Measurements from ENCODE around the gene INSC. TPM values are rescaled to one million over a fixed set of nuclear protein-coding genes. Genes with fewer than 3 reads are reported as not detected.

Gene INSC
- total RNA-seq, 1 experiment from 2014 or later, result not detected

- Histone ChIP-seq H3K4me2 (no peak overlapping the region), H3K79me2 (ENCODE audit: low read depth) (no peaks in the 10 kb centered on the region), H3K9me2 (ENCODE audit: insufficient read depth) (no peaks in the 10 kb centered on the region), H2AFZ (no peak overlapping the region), H3F3A (ENCODE audit: insufficient read depth, low read depth) (no peaks in the 10 kb centered on the region), H4K20me1 (ENCODE audit: insufficient read depth) (no peaks in the 10 kb centered on the region), H3K9me3 (ENCODE audit: insufficient read depth, low read depth) (no peaks in the 10 kb centered on the region), H3K36me3 (ENCODE audit: low read depth) (no peaks in the 10 kb centered on the region), H3K27ac (no peak overlapping the region), H3K4me1 (replicated peaks; ENCODE audit: insufficient read depth) (0 out of 2 replicates have a peak, but pooled peaks cover 9% of the 10 kb centered on the region), H3K4me3 (no peak overlapping the region), H3K27me3 (ENCODE audit: insufficient read depth, low read depth) (no peaks in the 10 kb centered on the region)
- POLR2A ChIA-PET (ENCODE audit: unreplicated experiment), result no interaction called here
- no TSS peak for BruUV-seq (replicated peaks)
- CTCF ChIA-PET, result no interaction called here
- TF ChIP-seq EZH2 (IDR thresholded peaks at IDR 0.05; ENCODE audit: low read depth) (no peak), CTCF (conservative IDR thresholded peaks at IDR 0.05) (no peak)
- no peak for DNase-seq
- intact Hi-C loops (cut with micrococcal nuclease; ENCODE audit: unreplicated experiment), result no loop called here
Observed at GRCh38 chr11:15141381-15141780, 26.7 kb downstream of the INSC start.

GRCh38 chr11:15142838-15143237 is 28.1 kb downstream of the INSC start:
- intact Hi-C loops (cut with micrococcal nuclease; ENCODE audit: unreplicated experiment), result no loop called here
- H4K20me1 ChIP-seq (ENCODE audit: insufficient read depth), result no peaks in the 10 kb centered on the region
- BruUV-seq (replicated peaks), result no TSS peak
- ChIA-PET POLR2A (ENCODE audit: unreplicated experiment) (no interaction called here), CTCF (no interaction called here)
- H3K27ac ChIP-seq, result no peak overlapping the region
- 0 out of 2 replicates have a peak, but pooled peaks cover 9% of the 10 kb centered on the region for H3K4me1 ChIP-seq (replicated peaks; ENCODE audit: insufficient read depth)
- no peak overlapping the region for H3K4me2 ChIP-seq
- H2AFZ ChIP-seq, result no peak overlapping the region
- no peaks in the 10 kb centered on the region for H3K27me3 ChIP-seq (ENCODE audit: insufficient read depth, low read depth)
- TF ChIP-seq CTCF (conservative IDR thresholded peaks at IDR 0.05) (no peak), EZH2 (IDR thresholded peaks at IDR 0.05; ENCODE audit: low read depth) (no peak)
- DNase-seq, result no peak
- no peak overlapping the region for H3K4me3 ChIP-seq
- no peaks in the 10 kb centered on the region for H3K36me3 ChIP-seq (ENCODE audit: low read depth)
- no peaks in the 10 kb centered on the region for H3K9me2 ChIP-seq (ENCODE audit: insufficient read depth)
- no peaks in the 10 kb centered on the region for H3F3A ChIP-seq (ENCODE audit: insufficient read depth, low read depth)
- H3K9me3 ChIP-seq (ENCODE audit: insufficient read depth, low read depth), result no peaks in the 10 kb centered on the region
- H3K79me2 ChIP-seq (ENCODE audit: low read depth), result no peaks in the 10 kb centered on the region

- POLR2A ChIA-PET (ENCODE audit: unreplicated experiment), result no interaction called here
- no TSS peak for BruUV-seq (replicated peaks)
- CTCF ChIA-PET, result no interaction called here
Observed at GRCh38 chr11:15143855-15144254, 29.1 kb downstream of the INSC start.

More at GRCh38 chr11:15143855-15144254, 29.1 kb downstream of the INSC start:
- Histone ChIP-seq H3K9me3 (ENCODE audit: insufficient read depth, low read depth) (no peaks in the 10 kb centered on the region), H3K27ac (no peak overlapping the region), H3K4me2 (no peak overlapping the region), H4K20me1 (ENCODE audit: insufficient read depth) (no peaks in the 10 kb centered on the region), H3K27me3 (ENCODE audit: insufficient read depth, low read depth) (no peaks in the 10 kb centered on the region), H3K36me3 (ENCODE audit: low read depth) (no peaks in the 10 kb centered on the region), H3K4me3 (no peak overlapping the region), H3K79me2 (ENCODE audit: low read depth) (no peaks in the 10 kb centered on the region), H3F3A (ENCODE audit: insufficient read depth, low read depth) (no peaks in the 10 kb centered on the region), H3K9me2 (ENCODE audit: insufficient read depth) (no peaks in the 10 kb centered on the region), H3K4me1 (replicated peaks; ENCODE audit: insufficient read depth) (0 out of 2 replicates have a peak, but pooled peaks cover 9% of the 10 kb centered on the region), H2AFZ (no peak overlapping the region)
- TF ChIP-seq EZH2 (IDR thresholded peaks at IDR 0.05; ENCODE audit: low read depth), result no peak
- no peak for TF ChIP-seq CTCF (conservative IDR thresholded peaks at IDR 0.05)
- intact Hi-C loops (cut with micrococcal nuclease; ENCODE audit: unreplicated experiment), result no loop called here
- DNase-seq, result no peak
